22Rv1 (cell line): Measurements from ENCODE around the gene NBL1.

ENCODE experiments used
- H3K27ac ChIP-seq: fragments of 450-650 bp; 2 replicates; pipeline ENCODE4 v1.5.1; 2017
- CTCF ChIP-seq: fragments of 450-650 bp; IDR thresholded peaks from 2 replicates; pipeline ENCODE4 v1.5.1; 2017; ENCODE audit warnings: mild to moderate bottlenecking
- ZFX ChIP-seq: fragments of 450-650 bp; IDR thresholded peaks from 2 replicates; pipeline ENCODE4 v1.6.1; 2017; ENCODE audit warnings: antibody characterized with exemption, borderline replicate concordance

Gene NBL1

GRCh38 chr1:19616489-19616888 is 27.6 kb upstream of the NBL1 start:
- TF ChIP-seq ZFX, result no peak
- TF ChIP-seq CTCF, result no peak
- no peak overlapping the region for H3K27ac ChIP-seq

GRCh38 chr1:19617376-19617775 is 26.7 kb upstream of the NBL1 start:
- no peak overlapping the region for H3K27ac ChIP-seq
- TF ChIP-seq CTCF, result no peak
- TF ChIP-seq ZFX, result no peak

GRCh38 chr1:19618428-19618827 is 25.7 kb upstream of the NBL1 start:
- no peak for TF ChIP-seq CTCF
- TF ChIP-seq ZFX, result no peak
- no peak overlapping the region for H3K27ac ChIP-seq

GRCh38 chr1:19619697-19620384 is 24.3 kb upstream of the NBL1 start:
- TF ChIP-seq ZFX, result no peak
- no peak for TF ChIP-seq CTCF
- no peak overlapping the region for H3K27ac ChIP-seq

- TF ChIP-seq ZFX (no peak), CTCF (no peak)
- H3K27ac ChIP-seq, result no peak overlapping the region
Observed at GRCh38 chr1:19620786-19621185, 23.3 kb upstream of the NBL1 start.

GRCh38 chr1:19621274-19621950 is 22.7 kb upstream of the NBL1 start:
- no peak overlapping the region for H3K27ac ChIP-seq

More at GRCh38 chr1:19621274-19621950, 22.7 kb upstream of the NBL1 start:
- TF ChIP-seq ZFX (no peak), CTCF (no peak)
